ENCODE measurements around the gene ADGRA3. TPM values are rescaled to one million over a fixed set of nuclear protein-coding genes. Genes with fewer than 3 reads are reported as not detected.

ADGRA3 gene
- total and polyA plus RNA-seq, 2 of the 13 experiments (the other 11 are each of a cell fraction or from before 2014, with no cell fraction given), result 32.2 to 40.8 TPM

- H4K20me1 ChIP-seq (ENCODE audit: insufficient read depth, low read length), result peaks cover 5% of the 10 kb centered on the region; the same call in 1 of the 2 replicates
- no TSS peak for BruUV-seq (replicated peaks)
- 95% methylated on average over 5 of the region's 5 CpGs for WGBS (ENCODE audit: low lambda C conversion rate)
- no peaks in the 10 kb centered on the region for H3K36me3 ChIP-seq (replicated peaks in 1 of 2; ENCODE audit: control insufficient read depth in 1 of 2, insufficient read depth in 2 of 2, low read length in 2 of 2)
- CTCF ChIA-PET (ENCODE audit: low intra/inter-chr PET ratio, low total read pairs), result no interaction called here
- no peak overlapping the region for H3K4me3 ChIP-seq (replicated peaks in 1 of 3; ENCODE audit: insufficient read depth in 1 of 3, low read depth in 2 of 3, low read length in 3 of 3)
- in situ Hi-C loops (cut with HindIII; ENCODE audit: extremely low pct_ligation_motif_present, low pct_unique_long_range_greater_than_20kb) (no loop called here), intact Hi-C loops (cut with micrococcal nuclease; ENCODE audit: unreplicated experiment) (no loop called here)
- H3K4me1 ChIP-seq (ENCODE audit: insufficient read depth, low read length), result peaks cover 48% of the 10 kb centered on the region
- FAIRE-seq (no peak), ATAC-seq (no peak), DNase-seq (ENCODE audit: low spot score) (no peak)
- no peak for TF ChIP-seq SRSF4 (IDR thresholded peaks at IDR 0.05; ENCODE audit: low read depth, low read length, poor library complexity, severe bottlenecking)
- TF ChIP-seq YEATS4 (CRISPR knock-in tag; IDR thresholded peaks at IDR 0.05; ENCODE audit: borderline replicate concordance), result no peak
- no peak for TF ChIP-seq HDAC2 (CRISPR knock-in tag; IDR thresholded peaks at IDR 0.05)
- no peak for TF ChIP-seq ZNF530 (CRISPR knock-in tag; IDR thresholded peaks at IDR 0.05; ENCODE audit: low read depth)
- TF ChIP-seq ZNF512 (CRISPR knock-in tag; IDR thresholded peaks at IDR 0.05), result no peak
- TF ChIP-seq, protein P1, sequence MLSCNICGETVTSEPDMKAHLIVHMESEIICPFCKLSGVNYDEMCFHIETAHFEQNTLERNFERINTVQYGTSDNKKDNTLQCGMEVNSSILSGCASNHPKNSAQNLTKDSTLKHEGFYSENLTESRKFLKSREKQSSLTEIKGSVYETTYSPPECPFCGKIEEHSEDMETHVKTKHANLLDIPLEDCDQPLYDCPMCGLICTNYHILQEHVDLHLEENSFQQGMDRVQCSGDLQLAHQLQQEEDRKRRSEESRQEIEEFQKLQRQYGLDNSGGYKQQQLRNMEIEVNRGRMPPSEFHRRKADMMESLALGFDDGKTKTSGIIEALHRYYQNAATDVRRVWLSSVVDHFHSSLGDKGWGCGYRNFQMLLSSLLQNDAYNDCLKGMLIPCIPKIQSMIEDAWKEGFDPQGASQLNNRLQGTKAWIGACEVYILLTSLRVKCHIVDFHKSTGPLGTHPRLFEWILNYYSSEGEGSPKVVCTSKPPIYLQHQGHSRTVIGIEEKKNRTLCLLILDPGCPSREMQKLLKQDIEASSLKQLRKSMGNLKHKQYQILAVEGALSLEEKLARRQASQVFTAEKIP (CRISPR knock-in tag; IDR thresholded peaks at IDR 0.05; ENCODE audit: borderline replicate concordance), result no peak
- TF ChIP-seq, protein P2, sequence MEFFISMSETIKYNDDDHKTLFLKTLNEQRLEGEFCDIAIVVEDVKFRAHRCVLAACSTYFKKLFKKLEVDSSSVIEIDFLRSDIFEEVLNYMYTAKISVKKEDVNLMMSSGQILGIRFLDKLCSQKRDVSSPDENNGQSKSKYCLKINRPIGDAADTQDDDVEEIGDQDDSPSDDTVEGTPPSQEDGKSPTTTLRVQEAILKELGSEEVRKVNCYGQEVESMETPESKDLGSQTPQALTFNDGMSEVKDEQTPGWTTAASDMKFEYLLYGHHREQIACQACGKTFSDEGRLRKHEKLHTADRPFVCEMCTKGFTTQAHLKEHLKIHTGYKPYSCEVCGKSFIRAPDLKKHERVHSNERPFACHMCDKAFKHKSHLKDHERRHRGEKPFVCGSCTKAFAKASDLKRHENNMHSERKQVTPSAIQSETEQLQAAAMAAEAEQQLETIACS (CRISPR knock-in tag; IDR thresholded peaks at IDR 0.05), result no peak
- no peak for TF ChIP-seq PRMT3 (CRISPR knock-in tag; IDR thresholded peaks at IDR 0.05; ENCODE audit: borderline replicate concordance, low read depth)
- no peak for TF ChIP-seq PHF8 (CRISPR knock-in tag; IDR thresholded peaks at IDR 0.05)
- no peak for TF ChIP-seq ZNF543 (CRISPR knock-in tag; IDR thresholded peaks at IDR 0.05)
- TF ChIP-seq GFI1 (CRISPR knock-in tag; IDR thresholded peaks at IDR 0.05; ENCODE audit: borderline replicate concordance), result no peak
- no peak for TF ChIP-seq NR0B2 (CRISPR knock-in tag; IDR thresholded peaks at IDR 0.05)
- no peak for TF ChIP-seq LCORL (IDR thresholded peaks at IDR 0.05)
- TF ChIP-seq LCORL (CRISPR knock-in tag; IDR thresholded peaks at IDR 0.05), result no peak
- no peak for TF ChIP-seq NFKBIZ (CRISPR knock-in tag; IDR thresholded peaks at IDR 0.05)
- no peak for TF ChIP-seq ZNF484 (CRISPR knock-in tag; IDR thresholded peaks at IDR 0.05; ENCODE audit: borderline replicate concordance, low read depth)
- no peak for TF ChIP-seq SMC3 (IDR thresholded peaks at IDR 0.05; ENCODE audit: low read length)
- no peak for TF ChIP-seq ZNF564 (CRISPR knock-in tag; IDR thresholded peaks at IDR 0.05)
- TF ChIP-seq ZNF235 (CRISPR knock-in tag; IDR thresholded peaks at IDR 0.05; ENCODE audit: borderline replicate concordance), result no peak
- TF ChIP-seq ZNF24 (IDR thresholded peaks at IDR 0.05), result no peak
- H3K9ac ChIP-seq (ENCODE audit: insufficient read depth, low read depth, low read length), result no peak overlapping the region
- H2AFZ ChIP-seq (ENCODE audit: low read length), result no peak overlapping the region
- H3K27ac ChIP-seq (ENCODE audit: extremely low read length, insufficient read depth, low read length), result no peak overlapping the region
- no peaks in the 10 kb centered on the region for H3K27me3 ChIP-seq (ENCODE audit: control insufficient read depth in 1 of 2, insufficient read depth in 2 of 2, low read length in 2 of 2)
- POLR2A ChIA-PET, result no interaction called here
- H3K9me3 ChIP-seq (ENCODE audit: low read length), result no peaks in the 10 kb centered on the region
- no peak overlapping the region for H3K4me2 ChIP-seq (ENCODE audit: low read depth, low read length)
- peaks cover 89% of the 10 kb centered on the region for H3K79me2 ChIP-seq (ENCODE audit: insufficient read depth, low read length)
Observed at GRCh38 chr4:22493523-22493922, 22.3 kb downstream of the ADGRA3 start.
